Mesenchymal stem cell (in vitro differentiated cells and primary cell): ENCODE measurements around the gene TMEM108.

ENCODE experiments used
- DNase-seq: peaks from one replicate; pipeline ENCODE4 v3.0.0-alpha.2; 2013
- H2AFZ ChIP-seq: one replicate; pipeline ENCODE4 v1.6.1; 2013; ENCODE audit warnings: low read depth, mild to moderate bottlenecking, control low read depth, inconsistent platforms, low read length, moderate library complexity
- H2AK5ac ChIP-seq: 2 replicates; pipeline ENCODE4 v1.6.1; 2013; ENCODE audit warnings: low read length, moderate library complexity, mild to moderate bottlenecking, inconsistent platforms; ENCODE audit not compliant: severe bottlenecking
- H2BK120ac ChIP-seq: one replicate; pipeline ENCODE4 v1.6.1; 2013; ENCODE audit warnings: low read depth, mild to moderate bottlenecking, inconsistent platforms, low read length, moderate library complexity
- H2BK12ac ChIP-seq, 2 experiments: one replicate each; pipeline ENCODE4 v1.6.1; 2013; ENCODE audit warnings: inconsistent platforms in 2 of 2, low read length in 2 of 2, mild to moderate bottlenecking in 2 of 2, moderate library complexity in 2 of 2, control low read depth in 1 of 2
- H2BK15ac ChIP-seq: one replicate; pipeline ENCODE4 v1.6.1; 2013; ENCODE audit warnings: mild to moderate bottlenecking, low read depth, inconsistent platforms; ENCODE audit not compliant: poor library complexity, severe bottlenecking
- H2BK5ac ChIP-seq: 2 replicates; pipeline ENCODE4 v1.6.1; 2013; ENCODE audit warnings: low read depth, mild to moderate bottlenecking, low read length, control low read depth, inconsistent platforms; ENCODE audit not compliant: poor library complexity, severe bottlenecking
- H3K14ac ChIP-seq, 2 experiments: one replicate each; pipeline ENCODE4 v1.6.1; 2013; ENCODE audit warnings: inconsistent platforms in 2 of 2, low read length in 2 of 2, control low read depth in 1 of 2, mild to moderate bottlenecking in 1 of 2, moderate library complexity in 1 of 2
- H3K18ac ChIP-seq, 2 experiments: one replicate each; pipeline ENCODE4 v1.6.1; 2013; ENCODE audit warnings: inconsistent platforms in 2 of 2, low read length in 2 of 2, control low read depth in 1 of 2, low read depth in 1 of 2, mild to moderate bottlenecking in 1 of 2
- H3K23ac ChIP-seq, 2 experiments: one replicate each; pipeline ENCODE4 v1.6.1; 2013; ENCODE audit warnings: inconsistent platforms in 2 of 2, low read length in 2 of 2, mild to moderate bottlenecking in 2 of 2, moderate library complexity in 2 of 2, control low read depth in 1 of 2
- H3K27ac ChIP-seq: 2 replicates; pipeline ENCODE4 v1.5.1; 2013; ENCODE audit warnings: mild to moderate bottlenecking, moderate library complexity, low read length, control low read depth, inconsistent platforms; ENCODE audit not compliant: poor library complexity, severe bottlenecking
- H3K27me3 ChIP-seq, 2 experiments: 2 replicates each; pipeline versions ENCODE4 v1.6.1 to v1.7.0; 2013; ENCODE audit warnings: low read length in 2 of 2, mild to moderate bottlenecking in 2 of 2, moderate library complexity in 2 of 2, control low read depth in 1 of 2, inconsistent platforms in 1 of 2; ENCODE audit not compliant: control insufficient read depth in 1 of 2, insufficient read depth in 1 of 2
- H3K36me3 ChIP-seq, 2 experiments: 2 replicates each; pipeline versions ENCODE4 v1.6.1 to v1.7.0; 2013; ENCODE audit warnings: low read length in 2 of 2, control low read depth in 1 of 2, inconsistent platforms in 1 of 2, low read depth in 1 of 2, mild to moderate bottlenecking in 1 of 2; ENCODE audit not compliant: insufficient read depth in 2 of 2, control insufficient read depth in 1 of 2
- H3K4ac ChIP-seq, 2 experiments: one replicate each; pipeline ENCODE4 v1.6.1; 2013; ENCODE audit warnings: inconsistent platforms in 2 of 2, low read length in 2 of 2, mild to moderate bottlenecking in 2 of 2, moderate library complexity in 2 of 2, control low read depth in 1 of 2, low read depth in 1 of 2
- H3K4me1 ChIP-seq: 2 replicates; pipeline ENCODE4 v1.6.1; 2013; ENCODE audit warnings: low read depth, low read length, control low read depth; ENCODE audit not compliant: control insufficient read depth, insufficient read depth
- H3K4me2 ChIP-seq: 2 replicates; pipeline ENCODE4 v1.6.1; 2013; ENCODE audit warnings: low read length, mild to moderate bottlenecking, inconsistent platforms; ENCODE audit not compliant: poor library complexity, severe bottlenecking
- H3K4me3 ChIP-seq, 2 experiments: 2 replicates each; pipeline versions ENCODE4 v1.5.1 to v1.7.0; 2013; ENCODE audit warnings: low read length in 2 of 2, mild to moderate bottlenecking in 2 of 2, control low read depth in 1 of 2, low read depth in 1 of 2; ENCODE audit not compliant: insufficient read depth in 1 of 2
- H3K79me1 ChIP-seq: replicated peaks from 2 replicates; pipeline ENCODE4 v1.6.1; 2013; ENCODE audit warnings: mild to moderate bottlenecking, control low read depth, low read length, inconsistent platforms; ENCODE audit not compliant: poor library complexity, severe bottlenecking
- H3K9ac ChIP-seq: 2 replicates; pipeline ENCODE4 v1.7.0; 2013; ENCODE audit warnings: mild to moderate bottlenecking, low read length, moderate library complexity
- H3K9me3 ChIP-seq: 2 replicates; pipeline ENCODE4 v1.7.0; 2013; ENCODE audit warnings: mild to moderate bottlenecking, low read length; ENCODE audit not compliant: control insufficient read depth
- H4K8ac ChIP-seq: one replicate; pipeline ENCODE4 v1.6.1; 2013; ENCODE audit warnings: inconsistent platforms, mild to moderate bottlenecking, low read length, moderate library complexity
- H4K91ac ChIP-seq: one replicate; pipeline ENCODE4 v1.6.1; 2013; ENCODE audit warnings: mild to moderate bottlenecking, low read length, inconsistent platforms
- WGBS: methylation state at CpG from one replicate; pipeline ENCODE4 v1.1.7; 2013; ENCODE audit warnings: mixed read lengths; 5-methylcytosine and 5-hydroxymethylcytosine counted together

The TMEM108 gene

GRCh38 chr3:133112666-133113065 is 74.5 kb downstream of the TMEM108 start:
- Histone ChIP-seq H2BK5ac (no peak overlapping the region), H4K8ac (no peak overlapping the region), H3K4me1 (no peaks in the 10 kb centered on the region), H3K9ac (no peak overlapping the region), H2BK12ac (no peak overlapping the region), H3K18ac (no peak overlapping the region), H3K36me3 (no peaks in the 10 kb centered on the region), H3K27me3 (peaks cover 0 to 7% of the 10 kb centered on the region in 2 experiments), H3K4ac (no peak overlapping the region), H3K4me2 (no peak overlapping the region), H3K27ac (no peak overlapping the region), H3K4me3 (no peak overlapping the region), H3K79me1 (no peaks in the 10 kb centered on the region), H2BK15ac (no peak overlapping the region), H2AFZ (no peak overlapping the region), H2AK5ac (no peak overlapping the region), H4K91ac (no peak overlapping the region), H3K14ac (no peak overlapping the region), H3K9me3 (no peaks in the 10 kb centered on the region), H2BK120ac (no peak overlapping the region), H3K23ac (no peak overlapping the region)
- no peak for DNase-seq
- 88% methylated on average over 1 of the region's 2 CpGs for WGBS

DNA sequence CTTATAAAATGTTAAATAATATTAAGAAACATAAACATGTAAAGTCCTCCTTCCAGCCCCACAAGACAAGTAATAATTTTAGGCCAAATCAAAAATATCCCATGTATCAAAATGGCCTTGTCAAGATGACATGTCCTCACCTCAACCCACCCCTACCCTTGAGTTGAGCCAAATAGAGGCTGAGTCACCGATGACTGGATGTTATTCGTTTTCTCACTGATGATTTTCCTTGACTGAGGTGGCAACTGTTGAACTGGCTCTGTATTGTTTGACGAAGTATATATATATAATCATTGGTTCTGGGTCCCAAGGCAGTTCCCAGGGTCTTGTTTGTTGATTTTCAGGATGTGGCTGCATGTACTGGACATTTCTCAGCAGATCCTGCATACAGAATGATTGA is 75.3 kb downstream of the TMEM108 start:
- Histone ChIP-seq H3K27ac (no peak overlapping the region), H2BK120ac (no peak overlapping the region), H3K14ac (no peak overlapping the region), H3K4me2 (no peak overlapping the region), H2BK5ac (no peak overlapping the region), H2BK15ac (no peak overlapping the region), H3K18ac (no peak overlapping the region), H4K8ac (no peak overlapping the region), H2AK5ac (no peak overlapping the region), H3K23ac (no peak overlapping the region), H3K4me3 (no peak overlapping the region), H3K27me3 (peaks cover 0 to 7% of the 10 kb centered on the region in 2 experiments), H3K9me3 (no peaks in the 10 kb centered on the region), H3K4me1 (no peaks in the 10 kb centered on the region), H3K4ac (no peak overlapping the region), H3K9ac (no peak overlapping the region), H2AFZ (no peak overlapping the region), H2BK12ac (no peak overlapping the region), H4K91ac (no peak overlapping the region), H3K36me3 (no peaks in the 10 kb centered on the region), H3K79me1 (no peaks in the 10 kb centered on the region)
- WGBS, result 58% methylated on average over 3 of the region's 3 CpGs
- DNase-seq, result no peak

DNA sequence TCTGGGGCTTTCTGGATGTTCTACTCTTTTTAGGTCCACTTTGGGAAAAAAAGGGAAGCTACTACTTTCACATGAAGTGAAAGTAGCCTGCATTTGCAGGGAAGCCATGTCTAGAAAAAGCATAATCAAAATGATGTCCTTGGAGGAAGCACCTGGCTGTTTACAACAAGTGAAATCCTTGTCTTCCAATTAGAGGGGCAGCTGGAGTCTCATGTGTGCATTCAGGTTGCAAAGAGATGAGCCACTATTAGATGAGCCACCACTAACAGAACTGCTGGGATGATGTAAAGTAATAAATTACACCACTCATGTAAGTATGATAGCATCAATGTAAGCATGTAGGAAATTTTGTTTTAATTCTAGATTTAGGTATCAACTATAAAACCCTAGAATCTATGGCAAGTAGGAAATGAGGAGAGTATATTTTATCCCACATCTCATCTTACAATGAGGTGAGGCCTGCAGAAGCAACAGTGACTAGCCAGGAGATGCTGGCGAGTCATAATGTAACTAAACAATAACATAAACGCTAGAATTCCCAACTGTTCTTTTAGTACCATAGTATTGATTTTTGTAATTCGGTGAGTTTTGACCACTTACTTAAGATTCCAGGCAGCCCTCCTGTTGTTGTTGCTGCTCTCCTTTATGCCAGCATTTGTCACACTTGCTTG is 75.9 kb downstream of the TMEM108 start:
- no peak for DNase-seq
- H3K4me3 ChIP-seq, result no peak overlapping the region
- no peak overlapping the region for H3K27ac ChIP-seq
- no peak overlapping the region for H4K8ac ChIP-seq
- no peaks in the 10 kb centered on the region for H3K36me3 ChIP-seq
- no peak overlapping the region for H3K23ac ChIP-seq
- H2BK15ac ChIP-seq, result no peak overlapping the region
- H2BK120ac ChIP-seq, result no peak overlapping the region
- 75% methylated on average over 3 of the region's 3 CpGs for WGBS
- H4K91ac ChIP-seq, result no peak overlapping the region
- no peaks in the 10 kb centered on the region for H3K4me1 ChIP-seq
- no peak overlapping the region for H3K4ac ChIP-seq
- H2AFZ ChIP-seq, result no peak overlapping the region
- H3K9me3 ChIP-seq, result no peaks in the 10 kb centered on the region
- no peak overlapping the region for H2BK12ac ChIP-seq
- no peaks in the 10 kb centered on the region for H3K79me1 ChIP-seq
- peaks cover 0 to 7% of the 10 kb centered on the region in 2 experiments for H3K27me3 ChIP-seq
- no peak overlapping the region for H2AK5ac ChIP-seq
- H3K18ac ChIP-seq, result no peak overlapping the region
- no peak overlapping the region for H3K9ac ChIP-seq
- H3K14ac ChIP-seq, result no peak overlapping the region
- no peak overlapping the region for H2BK5ac ChIP-seq
- no peak overlapping the region for H3K4me2 ChIP-seq

- Histone ChIP-seq H3K27ac (no peak overlapping the region), H2BK5ac (no peak overlapping the region), H2BK120ac (no peak overlapping the region), H3K4me2 (no peak overlapping the region), H3K9me3 (no peaks in the 10 kb centered on the region), H3K27me3 (peaks cover 0 to 7% of the 10 kb centered on the region in 2 experiments), H2BK15ac (no peak overlapping the region), H4K91ac (no peak overlapping the region), H3K9ac (no peak overlapping the region), H3K4ac (no peak overlapping the region), H2AFZ (no peak overlapping the region), H3K23ac (no peak overlapping the region), H2AK5ac (no peak overlapping the region), H3K18ac (no peak overlapping the region), H3K4me3 (no peak overlapping the region), H3K4me1 (no peaks in the 10 kb centered on the region), H2BK12ac (no peak overlapping the region), H3K36me3 (no peaks in the 10 kb centered on the region), H3K79me1 (no peaks in the 10 kb centered on the region), H4K8ac (no peak overlapping the region), H3K14ac (no peak overlapping the region)
- no peak for DNase-seq
- WGBS, result no CpG with 5 or more reads among the region's 1 CpG
Measured at GRCh38 chr3:133115176-133115575, 77.0 kb downstream of the TMEM108 start.
